ENCODE results near the gene METTL5. TPM values are rescaled to one million over a fixed set of nuclear protein-coding genes. Genes with fewer than 3 reads are reported as not detected.
"Not testable (repeated sequence)": the region's sequence is repeated elsewhere in the genome, so short reads cannot be mapped to it uniquely, and the experiment has no call there.

The METTL5 gene
- total RNA-seq, 1 experiment from 2014 or later, result 133 TPM

- DNase-seq (ENCODE audit: low read depth), result peak; percentile 67
Observed at GRCh38 chr2:169828141-169828811, 3.6 kb upstream of the METTL5 start.

GRCh38 chr2:169827272-169828140 is 2.8 kb upstream of the METTL5 start, which contains the start of gene UBR3:
TSS of gene UBR3 (plus strand) at chr2:169827454. CDS start at chr2:169827508, 54 bp downstream.
- peak; percentile 92 for DNase-seq (ENCODE audit: low read depth)

GRCh38 chr2:169823996-169824372 is 721 bp downstream of the METTL5 start:
- DNase-seq (ENCODE audit: low read depth), result no peak

- no peak for DNase-seq (ENCODE audit: low read depth)
Observed at GRCh38 chr2:169822785-169823392, 1.8 kb downstream of the METTL5 start.

- DNase-seq (ENCODE audit: low read depth), result no peak
Observed at GRCh38 chr2:169822036-169822435, 2.7 kb downstream of the METTL5 start.

GRCh38 chr2:169820101-169820500 is 4.6 kb downstream of the METTL5 start:
- DNase-seq (ENCODE audit: low read depth), result peak; percentile 43

GRCh38 chr2:169819106-169819505 is 5.6 kb downstream of the METTL5 start:
- no peak for DNase-seq (ENCODE audit: low read depth)

GRCh38 chr2:169818241-169818640 is 6.5 kb downstream of the METTL5 start:
- DNase-seq (ENCODE audit: low read depth), result no peak

- DNase-seq (ENCODE audit: low read depth), result not testable (repeated sequence)
Observed at GRCh38 chr2:169817369-169817768, 7.3 kb downstream of the METTL5 start.

GRCh38 chr2:169816961-169817360 is 7.7 kb downstream of the METTL5 start:
- DNase-seq (ENCODE audit: low read depth), result not testable (repeated sequence)

GRCh38 chr2:169815849-169816248 is 8.9 kb downstream of the METTL5 start:
- DNase-seq (ENCODE audit: low read depth), result peak; percentile 47

- DNase-seq (ENCODE audit: low read depth), result no peak
Observed at GRCh38 chr2:169808221-169808620, 16.5 kb downstream of the METTL5 start.

- DNase-seq (ENCODE audit: low read depth), result no peak
Observed at GRCh38 chr2:169806586-169806985, 18.1 kb downstream of the METTL5 start.

- no peak for DNase-seq (ENCODE audit: low read depth)
Observed at GRCh38 chr2:169803480-169803879, 21.2 kb downstream of the METTL5 start.

GRCh38 chr2:169798718-169799592 is 25.8 kb downstream of the METTL5 start, which contains the start of gene SSB:
TSS of gene SSB (plus strand) at chr2:169798871. CDS start at chr2:169800961, 2,090 bp downstream.
- peak; percentile 92 for DNase-seq (ENCODE audit: low read depth)

- DNase-seq (ENCODE audit: low read depth), result no peak
Observed at GRCh38 chr2:169798397-169798717, 26.3 kb downstream of the METTL5 start.

GRCh38 chr2:169797601-169798000 is 27.1 kb downstream of the METTL5 start:
- no peak for DNase-seq (ENCODE audit: low read depth)

- no peak for DNase-seq (ENCODE audit: low read depth)
Observed at GRCh38 chr2:169796441-169796840, 28.3 kb downstream of the METTL5 start.

GRCh38 chr2:169795181-169795580 is 29.5 kb downstream of the METTL5 start:
- no peak for DNase-seq (ENCODE audit: low read depth)

- DNase-seq (ENCODE audit: low read depth), result no peak
Observed at GRCh38 chr2:169790581-169790980, 34.1 kb downstream of the METTL5 start.

GRCh38 chr2:169782513-169782912 is 42.2 kb downstream of the METTL5 start:
- DNase-seq (ENCODE audit: low read depth), result no peak
